ENCODE data around the gene ZNF304. TPM values are rescaled to one million over a fixed set of nuclear protein-coding genes. Genes with fewer than 3 reads are reported as not detected.

Gene ZNF304
- polyA plus RNA-seq, 3 donors: 0.96 to 2.9 (median 1.0) TPM

DNA sequence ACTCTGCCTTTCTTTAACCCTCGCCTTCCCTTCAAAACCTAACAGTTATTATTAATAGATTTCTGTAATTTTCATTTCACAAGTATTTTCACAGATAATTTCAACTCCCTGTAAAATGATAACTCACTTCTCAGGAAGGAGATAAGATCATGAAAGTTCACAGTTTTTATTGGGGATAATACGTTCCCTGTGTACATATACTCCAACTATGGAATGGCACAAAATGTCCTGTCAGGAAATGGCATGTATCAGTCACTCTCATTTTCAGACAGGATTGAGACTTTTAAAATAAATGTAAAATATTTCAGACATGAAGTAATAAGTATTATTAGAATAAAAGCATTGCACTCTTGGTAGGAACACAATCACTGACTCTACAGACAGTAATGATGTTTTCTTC lies 11.3 kb downstream of the ZNF304 start:
- peak overlapping the region; percentile 92 for H2AFZ ChIP-seq (ENCODE audit: insufficient read depth, low read depth, low read length, poor library complexity, severe bottlenecking)
- H3K4me3 Mint-ChIP-seq: peak overlapping the region in 1 of 2 donors; percentile 72
- intact Hi-C loops (cut with micrococcal nuclease): loop anchor here (2.0 to 10.0 kb wide), 4 partner anchors 26 to 822 kb away; partner anchors contain the start of genes ZNF274 (in 1 of the 2), ZNF329 (in 1 of the 2), ZNF548 (in 1 of the 2) and ZNF749 (in 1 of the 2)
- peaks cover 0 to 17% of the 10 kb centered on the region in 2 donors for H3K36me3 ChIP-seq (replicated peaks in 1 of 2; ENCODE audit: control insufficient read depth in 1 of 2, insufficient read depth in 2 of 2, low read length in 2 of 2)
- H3K4me3 ChIP-seq (replicated peaks in 1 of 3; ENCODE audit: low read depth in 2 of 3, low read length in 3 of 3): peak overlapping the region in 1 of 3 experiments; percentile 76
- H3K36me3 Mint-ChIP-seq: peaks cover 19 to 34% of the 10 kb centered on the region in 2 donors
- H3K4me1 ChIP-seq (ENCODE audit: control insufficient read depth in 1 of 2, insufficient read depth in 2 of 2, low read length in 2 of 2): peaks cover 12 to 14% of the 10 kb centered on the region in 2 donors
- no CpG with 5 or more reads among the region's 2 CpGs for WGBS (ENCODE audit: insufficient coverage)
- no peaks in the 10 kb centered on the region for H3K27me3 ChIP-seq (ENCODE audit: control insufficient read depth in 2 of 2, insufficient read depth in 2 of 2, low read length in 2 of 2)
- H3K27ac ChIP-seq (ENCODE audit: low read depth in 1 of 2, low read length in 2 of 2): peak overlapping the region in 1 of 2 donors; percentile 89
- H3K27me3 Mint-ChIP-seq (ENCODE audit: low read depth in 3 of 3): peaks cover 1 to 6% (median 4%) of the 10 kb centered on the region in 3 donors
- peaks cover 44 to 75% of the 10 kb centered on the region in 2 donors for H3K9me3 ChIP-seq (replicated peaks in 1 of 2; ENCODE audit: control insufficient read depth in 1 of 2, insufficient read depth in 1 of 2, low read length in 2 of 2)
- H4K20me1 ChIP-seq (ENCODE audit: insufficient read depth, low read length): no peaks in the 10 kb centered on the region
- peak overlapping the region; percentile 79 for H3K4me2 ChIP-seq (replicated peaks; ENCODE audit: extremely low read depth, low read length, poor library complexity, severe bottlenecking)
- H3K79me2 ChIP-seq (ENCODE audit: insufficient read depth, low read length): peaks cover 10% of the 10 kb centered on the region
- no peak for DNase-seq
- no peak for TF ChIP-seq CTCF (IDR thresholded peaks at IDR 0.05)
- H3K9ac ChIP-seq (ENCODE audit: insufficient read depth, low read length, poor library complexity, severe bottlenecking): peak overlapping the region; percentile 42
- H3K4me1 Mint-ChIP-seq: peaks cover 10% of the 10 kb centered on the region
- H3K27ac Mint-ChIP-seq: peak overlapping the region in 1 of 7 donors; percentile 97
- H3K9me3 Mint-ChIP-seq: peaks cover 30 to 87% (median 81%) of the 10 kb centered on the region in 7 donors

- Mint-ChIP-seq H3K9me3 (peaks cover 28 to 84% (median 76%) of the 10 kb centered on the region in 7 donors), H3K36me3 (peaks cover 19 to 28% of the 10 kb centered on the region in 2 donors), H3K27ac (peak within 1 kb of the TSS; percentile 85 to 97 (median 93)), H3K4me3 (peak within 1 kb of the TSS; percentile 81 to 86), H3K27me3 (ENCODE audit: low read depth in 3 of 3) (peaks cover 1 to 6% (median 4%) of the 10 kb centered on the region in 3 donors), H3K4me1 (peaks cover 10% of the 10 kb centered on the region)
- Histone ChIP-seq H3K4me3 (replicated peaks in 1 of 3; ENCODE audit: low read depth in 2 of 3, low read length in 3 of 3) (peak within 1 kb of the TSS; percentile 40 to 76 (median 54)), H3K27ac (ENCODE audit: low read depth in 1 of 2, low read length in 2 of 2) (peak within 1 kb of the TSS; percentile 83 to 89), H3K4me1 (ENCODE audit: control insufficient read depth in 1 of 2, insufficient read depth in 2 of 2, low read length in 2 of 2) (peaks cover 12 to 14% of the 10 kb centered on the region in 2 donors), H4K20me1 (ENCODE audit: insufficient read depth, low read length) (no peaks in the 10 kb centered on the region), H3K36me3 (replicated peaks in 1 of 2; ENCODE audit: control insufficient read depth in 1 of 2, insufficient read depth in 2 of 2, low read length in 2 of 2) (peaks cover 0 to 10% of the 10 kb centered on the region in 2 donors), H3K4me2 (replicated peaks; ENCODE audit: extremely low read depth, low read length, poor library complexity, severe bottlenecking) (peak within 1 kb of the TSS; percentile 79), H3K27me3 (ENCODE audit: control insufficient read depth in 2 of 2, insufficient read depth in 2 of 2, low read length in 2 of 2) (no peaks in the 10 kb centered on the region), H3K79me2 (ENCODE audit: insufficient read depth, low read length) (peaks cover 10% of the 10 kb centered on the region), H3K9ac (ENCODE audit: insufficient read depth, low read length, poor library complexity, severe bottlenecking) (peak within 1 kb of the TSS; percentile 83), H2AFZ (ENCODE audit: insufficient read depth, low read depth, low read length, poor library complexity, severe bottlenecking) (peak within 1 kb of the TSS; percentile 92), H3K9me3 (replicated peaks in 1 of 2; ENCODE audit: control insufficient read depth in 1 of 2, insufficient read depth in 1 of 2, low read length in 2 of 2) (peaks cover 37 to 72% of the 10 kb centered on the region in 2 donors)
- no peak for TF ChIP-seq CTCF (IDR thresholded peaks at IDR 0.05)
- 2% methylated on average over 44 of the region's 47 CpGs for WGBS (ENCODE audit: insufficient coverage)
- intact Hi-C loops (cut with micrococcal nuclease): loop anchor here (2.0 to 10.0 kb wide), 4 partner anchors 26 to 822 kb away; partner anchors contain the start of genes ZNF274 (in 1 of the 2), ZNF329 (in 1 of the 2), ZNF548 (in 1 of the 2) and ZNF749 (in 1 of the 2)
- peak; percentile 97 to 100 (median 100) for DNase-seq
Observed at GRCh38 chr19:57362997-57363687, 12.1 kb downstream of the ZNF304 start, which contains the start of the genes TRAPPC2B and ZNF547. Gene TRAPPC2B (plus strand): TSS chr19:57363551. CDS start chr19:57364834, 1,283 bp downstream. Gene ZNF547 (plus strand): TSS chr19:57363551. CDS start chr19:57368556, 5,005 bp downstream.
